ENCODE measurements around the gene PMFBP1. TPM values are rescaled to one million over a fixed set of nuclear protein-coding genes. Genes with fewer than 3 reads are reported as not detected.

PMFBP1 gene
- total RNA-seq, 1 donor from 2014 or later: 1.2 TPM

Other genes starting within 250 kb of the PMFBP1 start
- gene PKD1L3, start 171.8 kb downstream of the PMFBP1 start, total RNA-seq: under 0.01 TPM in 1 of 2 replicates, not detected in the other
- gene DHODH, start 163.4 kb downstream of the PMFBP1 start, total RNA-seq: 4.0 and 4.2 TPM in 2 replicates
- 1.8 TPM in 1 of 2 replicates, not detected in the other for gene HP, start 117.7 kb downstream of the PMFBP1 start, total RNA-seq
- not detected in 2 replicates for gene HPR, start 108.9 kb downstream of the PMFBP1 start, total RNA-seq
- gene TXNL4B, start 78.5 kb downstream of the PMFBP1 start, total RNA-seq: 5.4 and 15.8 TPM in 2 replicates
- gene DHX38, start 78.3 kb downstream of the PMFBP1 start, total RNA-seq: 52.4 and 72.9 TPM in 2 replicates